Mucosa of stomach (tissue), 1 donor: Measurements from ENCODE around the gene ZFC3H1.
"Not testable (repeated sequence)": the region's sequence is repeated elsewhere in the genome, so short reads cannot be mapped to it uniquely, and the experiment has no call there.

Source experiments
- H3K27me3 ChIP-seq: one replicate; pipeline ENCODE4 v1.7.0; 2013; ENCODE audit warnings: mild to moderate bottlenecking, low read length; ENCODE audit not compliant: control insufficient read depth, insufficient read depth
- H3K36me3 ChIP-seq: one replicate; pipeline ENCODE4 v1.7.0; 2013; ENCODE audit warnings: low read length; ENCODE audit not compliant: control insufficient read depth, insufficient read depth
- H3K4me1 ChIP-seq: one replicate; pipeline ENCODE4 v1.7.0; 2013; ENCODE audit warnings: mild to moderate bottlenecking, low read length; ENCODE audit not compliant: control insufficient read depth, insufficient read depth
- H3K4me3 ChIP-seq: one replicate; pipeline ENCODE4 v1.7.0; 2013; ENCODE audit warnings: low read length
- H3K9ac ChIP-seq: one replicate; pipeline ENCODE4 v1.7.0; 2013; ENCODE audit warnings: mild to moderate bottlenecking, low read length, moderate library complexity
- H3K9me3 ChIP-seq: one replicate; pipeline ENCODE4 v1.7.0; 2013; ENCODE audit warnings: mild to moderate bottlenecking, low read length, moderate library complexity; ENCODE audit not compliant: control insufficient read depth
- donor health status: Pancreatic carcinoma.

ZFC3H1 gene

GRCh38 chr12:71693126-71693525 lies 29.5 kb upstream of the ZFC3H1 start:
- Histone ChIP-seq H3K9ac (no peak overlapping the region), H3K9me3 (no peaks in the 10 kb centered on the region), H3K4me1 (peaks cover 12% of the 10 kb centered on the region), H3K4me3 (no peak overlapping the region), H3K36me3 (no peaks in the 10 kb centered on the region), H3K27me3 (no peaks in the 10 kb centered on the region)

- no peak overlapping the region for H3K4me3 ChIP-seq
These were observed 28.0 kb upstream of the ZFC3H1 start for GRCh38 chr12:71691504-71692129.

GRCh38 chr12:71688961-71689570 lies 25.4 kb upstream of the ZFC3H1 start:
- no peak overlapping the region for H3K9ac ChIP-seq
- no peaks in the 10 kb centered on the region for H3K27me3 ChIP-seq
- H3K4me3 ChIP-seq, result no peak overlapping the region
- no peaks in the 10 kb centered on the region for H3K36me3 ChIP-seq
- H3K4me1 ChIP-seq, result peaks cover 10% of the 10 kb centered on the region
- H3K9me3 ChIP-seq, result no peaks in the 10 kb centered on the region

More at GRCh38 chr12:71691504-71692129, 28.0 kb upstream of the ZFC3H1 start:
- H3K27me3 ChIP-seq, result no peaks in the 10 kb centered on the region
- no peaks in the 10 kb centered on the region for H3K9me3 ChIP-seq
- H3K9ac ChIP-seq, result no peak overlapping the region
- peaks cover 19% of the 10 kb centered on the region for H3K4me1 ChIP-seq
- no peaks in the 10 kb centered on the region for H3K36me3 ChIP-seq

DNA sequence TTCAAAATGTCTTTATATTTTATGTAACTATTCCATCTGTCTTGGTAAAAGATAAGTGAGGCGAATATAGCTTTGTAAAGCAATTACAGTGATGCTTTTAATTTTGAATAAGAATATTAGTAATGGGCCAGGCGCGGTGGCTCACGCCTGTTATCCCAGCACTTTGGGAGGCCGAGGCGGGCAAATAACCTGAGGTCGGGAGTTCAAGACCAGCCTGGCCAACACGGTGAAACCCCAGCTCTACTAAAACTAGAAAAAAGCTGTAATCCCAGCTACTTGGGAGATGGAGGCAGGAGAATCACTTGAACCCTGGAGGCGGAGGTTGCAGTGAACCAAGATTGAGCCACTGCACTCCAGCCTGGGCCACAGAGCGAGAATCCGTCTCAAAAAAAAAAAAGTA lies 23.5 kb upstream of the ZFC3H1 start:
- not testable (repeated sequence) for H3K9me3 ChIP-seq, H3K36me3 ChIP-seq, H3K4me1 ChIP-seq, H3K27me3 ChIP-seq
- peak overlapping the region; percentile 78 for H3K9ac ChIP-seq
- peak overlapping the region; percentile 85 for H3K4me3 ChIP-seq

GRCh38 chr12:71686658-71687025 lies 23.0 kb upstream of the ZFC3H1 start:
- Histone ChIP-seq H3K4me1 (peaks cover 8% of the 10 kb centered on the region), H3K4me3 (peak overlapping the region; percentile 85), H3K27me3 (no peaks in the 10 kb centered on the region), H3K9ac (peak overlapping the region; percentile 78), H3K9me3 (no peaks in the 10 kb centered on the region), H3K36me3 (no peaks in the 10 kb centered on the region)

DNA sequence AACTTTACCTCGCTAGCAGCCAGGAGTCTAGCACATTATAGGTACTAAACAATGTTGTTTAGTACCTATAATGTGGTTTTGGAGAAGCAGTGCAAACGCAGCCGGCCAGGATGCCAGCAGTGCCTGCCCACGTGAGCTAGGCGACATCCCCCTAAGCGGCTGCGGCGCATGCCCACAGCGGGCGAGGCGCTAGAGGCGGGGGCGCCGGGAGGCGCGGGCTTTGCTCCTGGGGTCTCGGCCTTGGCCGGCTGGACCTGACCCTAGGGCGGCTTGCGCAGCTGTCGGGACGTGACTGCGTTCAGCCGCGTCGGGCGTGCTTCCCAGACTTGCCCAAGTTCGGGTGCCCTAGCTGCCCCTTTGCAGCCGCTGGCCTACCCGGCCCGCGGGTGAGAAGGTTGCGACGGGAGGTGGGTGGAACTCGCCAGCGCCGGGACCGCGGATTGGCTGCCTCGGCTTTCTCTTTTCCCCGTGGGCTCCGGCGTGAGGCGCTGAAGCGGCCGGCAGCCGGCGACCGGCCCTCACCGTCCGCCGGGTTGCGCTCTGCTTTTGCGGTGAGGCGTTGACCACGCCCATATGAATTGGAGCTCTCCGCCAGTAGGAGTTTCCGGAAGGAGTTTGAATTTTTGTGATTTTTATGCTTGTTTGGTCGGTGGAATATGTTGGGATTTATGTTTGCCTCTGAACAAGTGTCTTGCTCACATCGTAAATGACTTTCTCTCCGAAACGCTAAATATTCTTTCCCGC lies 22.4 kb upstream of the ZFC3H1 start, which contains the start of gene TMEM19:
TSS of gene TMEM19 (plus strand) at position 169 of the 744 bp plus-strand sequence. CDS start 599 bp downstream, outside the sequence.
- Histone ChIP-seq H3K9ac (peak within 1 kb of the TSS; percentile 78), H3K9me3 (no peaks in the 10 kb centered on the region), H3K4me1 (peaks cover 8% of the 10 kb centered on the region), H3K27me3 (no peaks in the 10 kb centered on the region), H3K36me3 (no peaks in the 10 kb centered on the region), H3K4me3 (peak within 1 kb of the TSS; percentile 85)

DNA sequence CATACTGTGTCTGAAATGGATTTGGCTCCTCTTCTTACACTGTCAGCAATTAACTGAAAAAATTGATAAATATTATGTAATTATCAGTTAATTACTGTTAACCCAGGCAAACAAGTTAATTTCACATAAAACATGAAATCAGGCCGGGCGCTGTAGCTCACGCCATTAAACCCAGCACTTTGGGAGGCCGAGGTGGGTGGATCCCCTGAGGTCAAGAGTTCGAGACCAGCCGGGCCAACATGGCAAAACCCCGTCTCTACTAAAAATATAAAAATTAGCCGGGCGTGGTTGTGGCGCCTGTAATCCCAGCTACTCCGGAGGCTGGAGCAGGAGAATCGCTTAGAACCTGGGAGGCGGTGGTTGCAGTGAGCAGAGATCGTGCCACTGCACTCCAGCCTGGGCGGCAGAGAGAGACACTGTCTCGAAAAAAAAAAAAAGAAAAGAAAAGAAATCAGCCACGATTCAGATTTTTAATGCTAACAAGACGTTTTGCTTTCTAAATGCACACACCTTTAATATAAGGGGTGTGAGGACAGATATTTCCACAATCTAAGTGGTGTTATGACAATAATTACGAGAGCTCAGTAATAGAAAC lies 21.8 kb upstream of the ZFC3H1 start:
- peak overlapping the region; percentile 85 for H3K4me3 ChIP-seq
- peaks cover 8% of the 10 kb centered on the region for H3K4me1 ChIP-seq
- no peaks in the 10 kb centered on the region for H3K27me3 ChIP-seq
- peak overlapping the region; percentile 78 for H3K9ac ChIP-seq
- H3K36me3 ChIP-seq, result no peaks in the 10 kb centered on the region
- H3K9me3 ChIP-seq, result no peaks in the 10 kb centered on the region

DNA sequence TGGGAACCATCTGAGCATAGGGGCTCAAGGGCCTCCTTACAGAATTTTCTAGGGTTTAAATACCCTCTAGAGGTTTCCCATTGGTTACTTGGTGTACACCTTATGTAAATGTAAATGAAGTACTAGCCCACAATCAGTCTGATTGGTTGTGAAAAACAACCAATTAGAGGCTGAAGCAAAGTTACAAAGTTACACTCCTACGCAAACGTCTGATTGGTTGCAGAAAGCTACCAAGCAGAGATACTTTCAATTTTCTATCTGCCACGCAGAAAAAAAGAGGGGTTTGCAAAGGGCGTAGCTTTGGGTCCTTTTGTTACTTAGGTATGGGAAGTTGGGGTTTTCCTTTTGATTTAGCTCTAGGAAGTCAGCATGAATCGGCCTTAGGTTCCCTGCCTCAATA lies 20.4 kb upstream of the ZFC3H1 start:
- Histone ChIP-seq H3K9ac (no peak overlapping the region), H3K27me3 (no peaks in the 10 kb centered on the region), H3K36me3 (no peaks in the 10 kb centered on the region), H3K4me3 (no peak overlapping the region), H3K9me3 (no peaks in the 10 kb centered on the region), H3K4me1 (peaks cover 8% of the 10 kb centered on the region)

DNA sequence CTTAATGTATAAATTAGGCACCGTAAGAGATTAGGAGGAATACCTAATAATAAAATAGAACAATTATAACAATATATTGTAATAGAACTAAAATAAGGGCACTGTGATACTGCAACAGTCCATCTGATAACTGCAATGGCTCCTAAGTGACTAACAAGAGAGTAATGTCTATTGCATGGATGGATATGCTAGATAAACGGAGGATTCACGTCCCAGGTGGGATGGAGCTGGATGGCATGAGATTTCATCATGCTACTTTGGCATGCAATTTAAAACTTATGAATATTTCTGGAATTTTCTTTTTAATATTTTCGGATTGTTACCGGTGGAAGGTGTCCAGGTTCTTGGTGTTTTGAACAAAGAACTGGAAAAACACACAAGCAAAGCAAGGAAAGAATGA lies 20.0 kb upstream of the ZFC3H1 start:
- H3K4me1 ChIP-seq, result peaks cover 8% of the 10 kb centered on the region
- no peaks in the 10 kb centered on the region for H3K9me3 ChIP-seq
- H3K4me3 ChIP-seq, result no peak overlapping the region
- no peak overlapping the region for H3K9ac ChIP-seq
- no peaks in the 10 kb centered on the region for H3K27me3 ChIP-seq
- H3K36me3 ChIP-seq, result no peaks in the 10 kb centered on the region

GRCh38 chr12:71682466-71682865 lies 18.8 kb upstream of the ZFC3H1 start:
- Histone ChIP-seq H3K4me3 (no peak overlapping the region), H3K27me3 (no peaks in the 10 kb centered on the region), H3K9me3 (no peaks in the 10 kb centered on the region), H3K4me1 (peaks cover 6% of the 10 kb centered on the region), H3K36me3 (no peaks in the 10 kb centered on the region), H3K9ac (no peak overlapping the region)

DNA sequence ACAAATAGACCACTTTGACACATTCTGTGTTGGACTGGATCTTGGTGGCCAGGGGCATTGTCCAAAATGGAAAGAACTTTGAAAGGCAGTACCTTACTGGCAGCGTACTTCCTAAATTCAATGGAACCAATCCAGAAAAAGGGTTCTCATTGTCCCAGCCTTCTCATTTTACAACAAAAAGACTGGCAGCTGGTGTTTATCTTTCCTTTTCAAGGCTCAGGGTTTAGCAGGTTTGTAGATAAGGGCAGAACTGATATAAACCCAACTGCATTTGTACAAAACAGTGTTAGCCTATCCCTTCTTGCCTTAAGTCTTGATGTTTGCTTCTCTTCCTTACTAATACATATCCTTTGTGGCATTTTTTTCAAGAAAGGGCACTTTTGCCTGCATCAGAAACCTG lies 8.2 kb upstream of the ZFC3H1 start:
- Histone ChIP-seq H3K9me3 (no peaks in the 10 kb centered on the region), H3K36me3 (no peaks in the 10 kb centered on the region), H3K27me3 (no peaks in the 10 kb centered on the region), H3K4me1 (peaks cover 7% of the 10 kb centered on the region), H3K4me3 (no peak overlapping the region), H3K9ac (no peak overlapping the region)

DNA sequence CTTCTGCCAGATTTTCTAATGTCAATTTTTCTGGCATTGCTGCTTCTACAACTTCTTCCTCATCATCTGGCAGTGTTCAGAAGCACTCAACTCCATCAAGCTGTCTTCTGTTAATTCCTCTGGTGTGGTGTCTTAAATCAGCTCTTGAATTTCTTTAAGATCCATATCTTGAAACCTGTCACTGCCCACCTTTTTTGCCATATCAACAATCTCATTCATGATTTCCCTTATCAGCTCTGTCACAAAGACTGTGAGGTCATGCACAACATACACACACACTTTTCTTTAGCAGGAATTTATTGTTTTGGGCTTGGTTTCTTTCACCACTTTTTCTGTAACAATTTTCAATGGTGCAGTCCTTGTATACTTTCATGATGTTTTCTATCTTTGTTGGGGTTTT lies 7.7 kb upstream of the ZFC3H1 start:
- no peaks in the 10 kb centered on the region for H3K27me3 ChIP-seq
- H3K9me3 ChIP-seq, result no peaks in the 10 kb centered on the region
- H3K4me3 ChIP-seq, result no peak overlapping the region
- H3K36me3 ChIP-seq, result no peaks in the 10 kb centered on the region
- no peak overlapping the region for H3K9ac ChIP-seq
- peaks cover 7% of the 10 kb centered on the region for H3K4me1 ChIP-seq
